ENCODE results near the gene CEACAM4. TPM values are rescaled to one million over a fixed set of nuclear protein-coding genes. Genes with fewer than 3 reads are reported as not detected.

CEACAM4 gene
- total and polyA plus RNA-seq, 9 of the 15 experiments (the other 6 are each of a cell fraction or from before 2014, with no cell fraction given) = not detected

DNA sequence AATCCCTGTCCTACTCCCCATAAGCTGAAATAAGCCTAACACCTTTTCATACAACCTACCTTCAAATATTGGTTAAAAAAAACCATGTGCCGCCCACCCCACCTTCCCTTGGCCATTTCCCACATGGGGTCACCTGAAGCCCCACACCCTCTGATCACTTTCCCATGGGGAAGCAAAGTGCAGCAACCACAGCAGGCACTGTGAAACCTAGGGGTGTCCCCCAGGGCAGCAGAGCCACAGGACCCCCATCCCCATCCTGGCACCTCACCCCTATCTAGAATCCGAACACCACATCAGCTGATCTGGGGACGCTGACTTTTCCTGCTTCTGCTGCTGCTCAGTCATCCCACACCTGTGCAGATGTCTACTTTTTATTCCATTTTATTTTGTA is 31.0 kb downstream of the CEACAM4 start:
- H3K9me3 ChIP-seq (replicated peaks; ENCODE audit: control insufficient read depth, insufficient read depth, low read depth, low read length) = no peaks in the 10 kb centered on the region
- ATAC-seq (no peak), DNase-seq (ENCODE audit: extremely low read depth in 1 of 4, low spot score in 3 of 4) (no peak), FAIRE-seq (no peak)
- no peak overlapping the region for H3K9ac ChIP-seq (ENCODE audit: insufficient read depth in 1 of 2, low read depth in 2 of 2, low read length in 2 of 2)
- no peaks in the 10 kb centered on the region for H3K79me2 ChIP-seq (ENCODE audit: control insufficient read depth, insufficient read depth, low read length)
- no peaks in the 10 kb centered on the region for H4K20me1 ChIP-seq (replicated peaks; ENCODE audit: control insufficient read depth, insufficient read depth, low read length)
- no peaks in the 10 kb centered on the region for H3K4me1 ChIP-seq (replicated peaks in 1 of 2; ENCODE audit: control insufficient read depth in 2 of 2, insufficient read depth in 2 of 2, low read length in 2 of 2)
- no peaks in the 10 kb centered on the region for H3K27me3 ChIP-seq (ENCODE audit: control insufficient read depth in 2 of 2, insufficient read depth in 2 of 2, low read length in 2 of 2)
- H3K4me3 ChIP-seq = no peak overlapping the region
- TF ChIP-seq DIDO1 (tag; IDR thresholded peaks at IDR 0.05; ENCODE audit: low read depth) = no peak
- no peak for TF ChIP-seq ZNF224 (CRISPR knock-in tag; IDR thresholded peaks at IDR 0.05)
- TF ChIP-seq, protein P1, sequence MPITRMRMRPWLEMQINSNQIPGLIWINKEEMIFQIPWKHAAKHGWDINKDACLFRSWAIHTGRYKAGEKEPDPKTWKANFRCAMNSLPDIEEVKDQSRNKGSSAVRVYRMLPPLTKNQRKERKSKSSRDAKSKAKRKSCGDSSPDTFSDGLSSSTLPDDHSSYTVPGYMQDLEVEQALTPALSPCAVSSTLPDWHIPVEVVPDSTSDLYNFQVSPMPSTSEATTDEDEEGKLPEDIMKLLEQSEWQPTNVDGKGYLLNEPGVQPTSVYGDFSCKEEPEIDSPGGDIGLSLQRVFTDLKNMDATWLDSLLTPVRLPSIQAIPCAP (CRISPR knock-in tag; IDR thresholded peaks at IDR 0.05; ENCODE audit: borderline replicate concordance) = no peak
- TF ChIP-seq, protein P2, sequence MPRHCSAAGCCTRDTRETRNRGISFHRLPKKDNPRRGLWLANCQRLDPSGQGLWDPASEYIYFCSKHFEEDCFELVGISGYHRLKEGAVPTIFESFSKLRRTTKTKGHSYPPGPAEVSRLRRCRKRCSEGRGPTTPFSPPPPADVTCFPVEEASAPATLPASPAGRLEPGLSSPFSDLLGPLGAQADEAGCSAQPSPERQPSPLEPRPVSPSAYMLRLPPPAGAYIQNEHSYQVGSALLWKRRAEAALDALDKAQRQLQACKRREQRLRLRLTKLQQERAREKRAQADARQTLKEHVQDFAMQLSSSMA (CRISPR knock-in tag; IDR thresholded peaks at IDR 0.05) = no peak
- TF ChIP-seq L3MBTL2 (IDR thresholded peaks at IDR 0.05) = no peak
- TF ChIP-seq PTTG1 (tag; IDR thresholded peaks at IDR 0.05; ENCODE audit: low read depth) = no peak
- no peak for TF ChIP-seq ZNF140 (CRISPR knock-in tag; IDR thresholded peaks at IDR 0.05)
- no peak for TF ChIP-seq SNRNP70 (optimal IDR thresholded peaks at IDR 0.05; ENCODE audit: low read depth, low read length)
- TF ChIP-seq ZKSCAN8 (CRISPR knock-in tag; IDR thresholded peaks at IDR 0.05) = no peak
- TF ChIP-seq POLR2AphosphoS2 (IDR thresholded peaks at IDR 0.05; ENCODE audit: low read length) = no peak
- no peak for TF ChIP-seq KLF6 (CRISPR knock-in tag; IDR thresholded peaks at IDR 0.05; ENCODE audit: borderline replicate concordance)
- no peak for TF ChIP-seq HMG20B (CRISPR knock-in tag; IDR thresholded peaks at IDR 0.05)
- TF ChIP-seq, protein P3, sequence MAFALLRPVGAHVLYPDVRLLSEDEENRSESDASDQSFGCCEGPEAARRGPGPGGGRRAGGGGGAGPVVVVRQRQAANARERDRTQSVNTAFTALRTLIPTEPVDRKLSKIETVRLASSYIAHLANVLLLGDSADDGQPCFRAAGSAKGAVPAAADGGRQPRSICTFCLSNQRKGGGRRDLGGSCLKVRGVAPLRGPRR (CRISPR knock-in tag; IDR thresholded peaks at IDR 0.05) = no peak
- no peak for TF ChIP-seq PHF21A (IDR thresholded peaks at IDR 0.05; ENCODE audit: borderline replicate concordance, low read depth)
- TF ChIP-seq MAZ (CRISPR knock-in tag; conservative IDR thresholded peaks at IDR 0.05 in 1 of 2, IDR thresholded peaks at IDR 0.05 in 1 of 2) = no peak
- no peak for TF ChIP-seq ZNF77 (CRISPR knock-in tag; IDR thresholded peaks at IDR 0.05)
- BruUV-seq (replicated peaks) = no TSS peak
- WGBS (ENCODE audit: insufficient coverage, low coverage, missing lambda C conversion rate) = 0% methylated on average over 3 of the region's 3 CpGs
- no peak overlapping the region for H3K27ac ChIP-seq (ENCODE audit: extremely low read depth, low read depth, low read length)
- no peaks in the 10 kb centered on the region for H3K36me3 ChIP-seq (ENCODE audit: control insufficient read depth, insufficient read depth, low read length)
- H3K9me1 ChIP-seq (ENCODE audit: control insufficient read depth, insufficient read depth, low read length) = no peaks in the 10 kb centered on the region
- intact Hi-C loops (cut with micrococcal nuclease) (no loop called here), in situ Hi-C loops (cut with MboI) (no loop called here)
- H3K4me2 ChIP-seq (ENCODE audit: insufficient read depth, low read length) = no peak overlapping the region
- H2AFZ ChIP-seq (ENCODE audit: low read depth, low read length) = no peak overlapping the region
- ChIA-PET CTCF (ENCODE audit: low intra/inter-chr PET ratio) (interaction anchor here (0.7 to 2.8 kb wide), 6 partner anchors 25 to 160 kb away, joined by 3 to 8 read pairs (median 4); no protein-coding TSS in a partner anchor), POLR2A (no interaction called here)
